Prostate gland (tissue), 2 donors: ENCODE results near the gene PATE3. TPM values are rescaled to one million over a fixed set of nuclear protein-coding genes. Genes with fewer than 3 reads are reported as not detected.

Source experiments
- DNase-seq: peaks from one replicate; pipeline ENCODE4 v3.0.0-alpha.2; 2019; ENCODE audit warnings: low spot score
- H3K27ac ChIP-seq, 2 donors: fragments of 200-600 bp; sonication (generic); 2 replicates each; pipeline ENCODE4 v1.5.1; 2017 to 2019
- H3K27me3 ChIP-seq: fragments of 200-600 bp; sonication (generic); replicated peaks from 2 replicates; pipeline ENCODE4 v1.5.1; 2019; ENCODE audit not compliant: insufficient read depth
- H3K36me3 ChIP-seq, 2 donors: fragments of 200-600 bp; sonication (generic); 1 replicate in 1 of 2; 2 replicates in 1 of 2; pipeline versions ENCODE4 v1.5.1 to v1.8.1; 2017 to 2019
- H3K4me1 ChIP-seq: fragments of 200-600 bp; sonication (generic); replicated peaks from 2 replicates; pipeline ENCODE4 v1.5.1; 2019
- H3K4me3 ChIP-seq, 2 donors: fragments of 200-600 bp; sonication (generic); 2 replicates each; pipeline ENCODE4 v1.5.1; 2017 to 2019
- H3K9me3 ChIP-seq: fragments of 200-600 bp; sonication (generic); 2 replicates; pipeline ENCODE4 v1.5.1; 2017
- CTCF ChIP-seq, 4 experiments: fragments of 200-600 bp in 2 of 4; fragments of 450-650 bp in 2 of 4; sonication (generic) in 2 of 4; IDR thresholded peaks; 1 replicate in 3 of 4; 2 replicates in 1 of 4; pipeline ENCODE4 v1.5.1; 2016 to 2019; ENCODE audit warnings: antibody characterized with exemption in 4 of 4, mild to moderate bottlenecking in 2 of 4, moderate library complexity in 2 of 4
- POLR2A ChIP-seq: fragments of 450-650 bp; IDR thresholded peaks from one replicate; pipeline ENCODE4 v1.6.1; 2016; ENCODE audit warnings: antibody characterized with exemption, mild to moderate bottlenecking
- POLR2AphosphoS5 ChIP-seq: sonication (generic); formaldehyde crosslinking; IDR thresholded peaks from one replicate; pipeline ENCODE4 v1.6.1; 2017; ENCODE audit warnings: antibody characterized with exemption
- WGBS: methylation state at CpG from one replicate; pipeline ENCODE4 v1.1.5; 2018; 5-methylcytosine and 5-hydroxymethylcytosine counted together
- intact Hi-C: fragments of 100-400 bp; cut with DNase I; formaldehyde crosslinking; loops from one replicate; pipeline ENCODE4 v1.14.2; 2022
- total RNA-seq, 2 donors: library from RNA; depleted of rRNA; stranded (reverse); fragments of >200 nt; gene quantifications; one replicate each; pipeline ENCODE4 v1.1.0, GENCODE V29; 2016

PATE3 gene
- total RNA-seq, 2 donors from 2014 or later: not detected

GRCh38 chr11:125807909-125808308 is 20.0 kb downstream of the PATE3 start:
- no peaks in the 10 kb centered on the region for H3K9me3 ChIP-seq
- H3K27ac ChIP-seq: no peak overlapping the region
- no peak for TF ChIP-seq CTCF (IDR thresholded peaks at IDR 0.05)
- no peak for TF ChIP-seq POLR2AphosphoS5
- TF ChIP-seq POLR2A: no peak
- WGBS: 100% methylated on average over 1 of the region's 1 CpG
- no peak overlapping the region for H3K4me3 ChIP-seq
- no peak for DNase-seq
- intact Hi-C loops: no loop called here
- H3K27me3 ChIP-seq: no peaks in the 10 kb centered on the region
- H3K4me1 ChIP-seq: no peaks in the 10 kb centered on the region
- no peaks in the 10 kb centered on the region for H3K36me3 ChIP-seq

GRCh38 chr11:125833016-125833415 is 45.1 kb downstream of the PATE3 start, which contains the start of gene PATE4:
Gene PATE4 (plus strand): TSS chr11:125833316. CDS start chr11:125833360, 44 bp downstream.
- WGBS: 34% methylated on average over 3 of the region's 3 CpGs
- Histone ChIP-seq H3K36me3 (no peaks in the 10 kb centered on the region), H3K27me3 (no peaks in the 10 kb centered on the region), H3K27ac (no peak within 1 kb of the TSS), H3K9me3 (no peaks in the 10 kb centered on the region), H3K4me1 (no peaks in the 10 kb centered on the region), H3K4me3 (no peak within 1 kb of the TSS)
- TF ChIP-seq POLR2A (no peak), CTCF (IDR thresholded peaks at IDR 0.05) (no peak), POLR2AphosphoS5 (no peak)
- intact Hi-C loops: no loop called here
- DNase-seq: no peak

GRCh38 chr11:125835748-125836147 is 47.8 kb downstream of the PATE3 start:
- Histone ChIP-seq H3K27me3 (no peaks in the 10 kb centered on the region), H3K9me3 (no peaks in the 10 kb centered on the region), H3K36me3 (no peaks in the 10 kb centered on the region), H3K4me1 (no peaks in the 10 kb centered on the region), H3K27ac (no peak overlapping the region), H3K4me3 (no peak overlapping the region)
- WGBS: 63% methylated on average over 6 of the region's 6 CpGs
- no peak for DNase-seq
- TF ChIP-seq POLR2AphosphoS5 (no peak), POLR2A (no peak), CTCF (IDR thresholded peaks at IDR 0.05) (no peak)
- intact Hi-C loops: no loop called here

Other genes with a start within 250 kb of the PATE3 start
- gene EI24, start 218.7 kb upstream of the PATE3 start, total RNA-seq: 100 to 1,000 TPM in 1 of 2 donors, 10 to 100 TPM in 1; 41.4 to 118 TPM
- gene STT3A, start 195.3 kb upstream of the PATE3 start, total RNA-seq: 100 to 1,000 TPM in 1 of 2 donors, 10 to 100 TPM in 1; 90.1 to 124 TPM
- gene CHEK1, start 163.0 kb upstream of the PATE3 start, total RNA-seq: 10 to 100 TPM in 1 of 2 donors, 1 to 10 TPM in 1; 3.2 to 20.3 TPM
- gene ACRV1, start 107.3 kb upstream of the PATE3 start, total RNA-seq: 10 to 100 TPM in 1 of 2 donors, not detected in 1; 10.8 TPM
- 1 to 10 TPM in 1 of 2 donors, not detected in 1; 3.5 TPM for gene PATE1, start 41.8 kb upstream of the PATE3 start, total RNA-seq
- gene PATE2, start 9.3 kb upstream of the PATE3 start, total RNA-seq: not detected
- 1 to 10 TPM in 1 of 2 donors, not detected in 1; 3.1 TPM for gene PATE4, start 45.2 kb downstream of the PATE3 start, total RNA-seq
- 1 to 10 TPM; 4.4 to 6.5 TPM for gene HYLS1, start 99.5 kb downstream of the PATE3 start, total RNA-seq
- 10 to 100 TPM in 1 of 2 donors, 1 to 10 TPM in 1; 8.3 to 11.8 TPM for gene PUS3, start 115.1 kb downstream of the PATE3 start, total RNA-seq
- gene DDX25, start 116.4 kb downstream of the PATE3 start, total RNA-seq: 1 to 10 TPM in 1 of 2 donors, not detected in 1; 9.5 TPM
- 1 to 10 TPM in 1 of 2 donors, under 1 TPM in 1; 0.14 to 1.3 TPM for gene VSIG10L2, start 157.9 kb downstream of the PATE3 start, total RNA-seq